ENCODE results near the gene MREG.

GRCh38 chr2:216047397-216047796 is 34.0 kb upstream of the MREG start:
- TF ChIP-seq CTCF (IDR thresholded peaks at IDR 0.05; ENCODE audit: low read length), result no peak
- no peak for TF ChIP-seq EZH2 (IDR thresholded peaks at IDR 0.05; ENCODE audit: borderline replicate concordance, low read length)
